ENCODE data around the gene ERAL1.
"Not testable (repeated sequence)": the region's sequence is repeated elsewhere in the genome, so short reads cannot be mapped to it uniquely, and the experiment has no call there.

GRCh38 chr17:28848667-28849066 is 6.1 kb upstream of the ERAL1 start:
- TF ChIP-seq CTCF (IDR thresholded peaks at IDR 0.05), result peak in 1 of 3 experiments; percentile 35
- not testable (repeated sequence) for TF ChIP-seq POLR2A (IDR thresholded peaks at IDR 0.05; ENCODE audit: low read depth); EP300 (IDR thresholded peaks at IDR 0.05); POLR2AphosphoS5 (IDR thresholded peaks at IDR 0.05)

All from esophagus muscularis mucosa (tissue), 4 donors.